Skeletal muscle tissue (tissue), 4 donors: ENCODE measurements around the gene F2RL2. TPM values are rescaled to one million over a fixed set of nuclear protein-coding genes. Genes with fewer than 3 reads are reported as not detected.

Experiments used
- H3K27ac ChIP-seq: one replicate; pipeline ENCODE4 v1.7.0; 2013; ENCODE audit warnings: mild to moderate bottlenecking, low read depth, low read length, inconsistent platforms
- H3K27me3 ChIP-seq, 3 donors: one replicate each; pipeline ENCODE4 v1.7.0; 2013; ENCODE audit warnings: low read length in 3 of 3; ENCODE audit not compliant: control insufficient read depth in 3 of 3, insufficient read depth in 3 of 3
- H3K36me3 ChIP-seq, 3 donors: one replicate each; pipeline ENCODE4 v1.7.0; 2013; ENCODE audit warnings: low read length in 3 of 3; ENCODE audit not compliant: control insufficient read depth in 3 of 3, insufficient read depth in 3 of 3
- H3K4me1 ChIP-seq, 3 donors: one replicate each; pipeline ENCODE4 v1.7.0; 2013; ENCODE audit warnings: low read length in 3 of 3, mild to moderate bottlenecking in 3 of 3; ENCODE audit not compliant: control insufficient read depth in 3 of 3, insufficient read depth in 3 of 3
- H3K4me3 ChIP-seq, 3 donors: one replicate each; pipeline ENCODE4 v1.7.0; 2013; ENCODE audit warnings: low read length in 3 of 3
- H3K9ac ChIP-seq, 3 donors: one replicate each; pipeline ENCODE4 v1.7.0; 2013; ENCODE audit warnings: low read length in 3 of 3, mild to moderate bottlenecking in 3 of 3, moderate library complexity in 2 of 3, low read depth in 1 of 3
- H3K9me3 ChIP-seq, 3 donors: one replicate each; pipeline ENCODE4 v1.7.0; 2013; ENCODE audit warnings: low read length in 3 of 3; ENCODE audit not compliant: control insufficient read depth in 3 of 3
- total RNA-seq: library from RNA; depleted of rRNA; stranded (reverse); fragments of >200 nt; gene quantifications from one replicate; pipeline ENCODE4 v1.2.3, GENCODE V29; 2014
- donor health status: Osteomylitis.

F2RL2 gene
- total RNA-seq, 1 donor from 2014 or later = under 0.01 TPM

DNA sequence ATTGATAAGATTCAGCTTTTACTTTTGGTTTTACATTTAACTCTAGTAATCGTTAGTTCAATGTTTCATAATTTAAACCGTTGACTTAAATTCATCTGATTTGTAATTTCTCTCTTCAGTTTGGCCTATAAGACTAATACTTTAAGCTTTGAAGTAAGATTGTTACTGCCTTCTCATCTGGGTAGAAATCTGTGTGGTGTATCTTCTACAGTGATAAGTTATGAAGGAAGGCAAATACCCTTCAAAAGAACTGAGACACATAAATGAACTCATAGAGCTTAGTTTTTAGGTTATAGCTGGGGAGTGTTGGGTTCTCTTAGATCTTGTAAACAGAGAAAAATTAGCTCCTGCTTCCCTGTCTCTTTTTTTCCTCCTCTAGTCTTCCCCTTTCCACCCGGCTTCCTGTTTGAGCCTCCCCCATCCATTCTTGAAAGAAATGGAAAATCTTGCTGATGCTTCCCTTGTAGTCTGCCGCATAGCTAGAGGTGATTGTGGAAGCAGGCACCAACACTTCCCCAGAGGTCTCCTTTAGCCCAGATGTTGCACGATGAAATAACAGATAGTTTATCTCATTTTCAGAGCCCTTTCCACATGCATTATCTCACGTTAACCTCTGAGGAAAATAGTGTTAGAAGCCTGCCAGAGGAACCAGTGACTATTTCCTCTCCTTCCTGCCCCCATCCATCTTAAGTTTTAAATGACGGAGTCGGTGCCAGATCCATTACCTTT lies 2.0 kb upstream of the F2RL2 start:
- no peaks in the 10 kb centered on the region for H3K36me3 ChIP-seq
- no peaks in the 10 kb centered on the region for H3K4me1 ChIP-seq
- no peak overlapping the region for H3K9ac ChIP-seq
- H3K4me3 ChIP-seq = no peak overlapping the region
- H3K9me3 ChIP-seq = no peaks in the 10 kb centered on the region
- H3K27ac ChIP-seq = no peak overlapping the region
- no peaks in the 10 kb centered on the region for H3K27me3 ChIP-seq

DNA sequence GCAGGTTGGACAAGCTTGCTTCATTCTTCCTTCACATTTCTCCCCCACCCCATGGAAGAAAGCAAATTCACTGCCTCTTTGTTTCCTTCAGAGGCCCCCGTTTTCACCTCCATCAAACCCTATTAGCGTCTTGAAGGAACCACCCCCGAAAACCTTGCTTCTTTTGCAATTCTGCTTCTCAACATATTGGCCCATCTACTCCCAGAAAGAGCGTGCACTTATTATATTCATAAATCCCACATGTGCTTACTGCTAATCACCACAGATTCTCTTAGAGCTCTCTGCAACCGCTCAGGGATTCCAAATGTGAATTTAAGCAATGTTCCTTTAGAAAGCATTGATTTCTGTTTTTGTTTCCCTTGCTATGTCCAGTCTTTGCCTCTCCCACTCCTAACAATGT lies 1.1 kb downstream of the F2RL2 start:
- Histone ChIP-seq H3K36me3 (no peaks in the 10 kb centered on the region), H3K27ac (no peak overlapping the region), H3K9me3 (no peaks in the 10 kb centered on the region), H3K9ac (no peak overlapping the region), H3K4me3 (no peak overlapping the region), H3K4me1 (no peaks in the 10 kb centered on the region), H3K27me3 (no peaks in the 10 kb centered on the region)

DNA sequence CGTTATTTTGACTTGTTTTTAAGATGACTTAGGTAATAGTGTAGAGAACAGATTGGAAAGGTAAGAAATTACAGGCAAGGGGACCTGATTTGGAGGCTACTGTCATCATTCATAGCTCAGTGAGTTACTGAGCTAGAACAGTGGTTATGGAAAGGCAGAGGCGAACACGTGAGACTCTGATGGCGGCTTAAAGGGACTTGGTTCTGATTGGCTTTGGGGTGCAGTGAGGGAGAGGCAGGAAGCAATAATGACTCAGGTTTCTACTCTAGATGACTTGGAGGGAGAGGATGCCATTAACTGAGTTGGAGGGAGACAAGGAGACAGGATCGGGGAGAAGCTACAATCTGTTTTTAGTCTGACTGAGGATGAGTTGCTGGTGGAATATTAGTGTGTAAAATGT lies 3.0 kb downstream of the F2RL2 start:
- no peak overlapping the region for H3K4me3 ChIP-seq
- no peaks in the 10 kb centered on the region for H3K4me1 ChIP-seq
- no peak overlapping the region for H3K9ac ChIP-seq
- no peak overlapping the region for H3K27ac ChIP-seq
- no peaks in the 10 kb centered on the region for H3K27me3 ChIP-seq
- no peaks in the 10 kb centered on the region for H3K9me3 ChIP-seq
- H3K36me3 ChIP-seq = no peaks in the 10 kb centered on the region

DNA sequence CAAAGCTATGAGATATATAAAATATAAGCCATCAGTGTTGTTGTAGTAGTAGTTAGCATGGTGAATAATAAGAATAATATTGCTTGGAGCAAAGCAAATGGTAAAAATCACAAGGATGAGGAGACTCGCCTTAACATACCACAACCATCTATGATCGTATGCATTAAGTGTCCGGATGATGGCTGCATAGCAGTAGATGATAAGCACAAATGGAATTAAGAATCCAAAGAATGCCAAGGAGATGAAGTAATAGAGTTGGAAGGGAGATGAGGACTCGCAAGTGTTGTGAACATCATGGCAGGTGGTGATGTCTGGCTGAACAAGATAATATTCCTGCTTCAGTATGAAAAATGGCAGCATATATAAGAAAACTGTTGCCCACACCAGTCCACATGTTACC lies 5.5 kb downstream of the F2RL2 start:
- H3K36me3 ChIP-seq = no peaks in the 10 kb centered on the region
- no peaks in the 10 kb centered on the region for H3K27me3 ChIP-seq
- no peaks in the 10 kb centered on the region for H3K9me3 ChIP-seq
- H3K4me3 ChIP-seq = no peak overlapping the region
- H3K4me1 ChIP-seq = no peaks in the 10 kb centered on the region
- H3K9ac ChIP-seq = no peak overlapping the region
- no peak overlapping the region for H3K27ac ChIP-seq

DNA sequence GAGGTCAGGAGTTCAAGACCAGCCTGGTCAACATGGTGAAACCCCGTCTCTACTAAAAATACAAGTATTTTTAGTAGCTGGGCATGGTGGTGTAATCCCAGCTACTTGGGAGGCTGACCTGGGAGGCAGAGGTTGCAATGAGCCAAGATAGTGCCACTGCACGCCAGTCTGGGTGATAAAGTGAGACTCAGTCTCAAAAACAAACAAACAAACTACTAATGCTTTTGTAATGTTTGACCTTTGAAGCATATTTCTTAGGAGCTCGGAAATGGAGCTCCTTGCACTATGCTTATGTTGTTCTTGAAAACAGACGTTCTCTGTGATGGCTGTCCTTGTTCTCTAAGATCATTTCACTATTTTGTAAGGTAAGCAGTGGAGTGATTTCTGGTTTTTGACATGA lies 6.0 kb downstream of the F2RL2 start:
- H3K36me3 ChIP-seq = no peaks in the 10 kb centered on the region
- H3K4me1 ChIP-seq = no peaks in the 10 kb centered on the region
- H3K9ac ChIP-seq = no peak overlapping the region
- no peaks in the 10 kb centered on the region for H3K27me3 ChIP-seq
- H3K27ac ChIP-seq = no peak overlapping the region
- H3K9me3 ChIP-seq = no peaks in the 10 kb centered on the region
- H3K4me3 ChIP-seq = no peak overlapping the region

DNA sequence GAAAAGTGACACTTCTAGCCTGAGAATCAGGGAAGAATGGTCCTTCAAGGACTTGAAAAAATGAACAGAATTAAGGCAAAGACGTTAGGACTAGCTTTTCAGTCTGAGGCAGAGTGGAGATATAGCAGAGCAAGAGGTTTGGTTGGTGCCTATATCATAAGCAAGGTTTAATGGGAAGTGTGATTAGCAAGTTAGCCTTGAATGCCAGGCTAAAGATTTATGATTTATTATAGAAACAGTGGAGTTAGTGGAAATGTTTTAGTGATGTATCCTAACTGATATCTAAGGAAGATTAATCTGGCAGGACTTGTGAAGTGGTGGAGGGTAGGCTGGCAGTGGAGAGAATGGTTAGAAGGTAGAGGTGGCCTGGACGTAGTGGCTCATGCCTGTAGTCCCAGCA lies 7.0 kb downstream of the F2RL2 start:
- Histone ChIP-seq H3K9ac (no peak overlapping the region), H3K4me3 (no peak overlapping the region), H3K36me3 (no peaks in the 10 kb centered on the region), H3K27me3 (no peaks in the 10 kb centered on the region), H3K27ac (no peak overlapping the region), H3K4me1 (no peaks in the 10 kb centered on the region), H3K9me3 (no peaks in the 10 kb centered on the region)

DNA sequence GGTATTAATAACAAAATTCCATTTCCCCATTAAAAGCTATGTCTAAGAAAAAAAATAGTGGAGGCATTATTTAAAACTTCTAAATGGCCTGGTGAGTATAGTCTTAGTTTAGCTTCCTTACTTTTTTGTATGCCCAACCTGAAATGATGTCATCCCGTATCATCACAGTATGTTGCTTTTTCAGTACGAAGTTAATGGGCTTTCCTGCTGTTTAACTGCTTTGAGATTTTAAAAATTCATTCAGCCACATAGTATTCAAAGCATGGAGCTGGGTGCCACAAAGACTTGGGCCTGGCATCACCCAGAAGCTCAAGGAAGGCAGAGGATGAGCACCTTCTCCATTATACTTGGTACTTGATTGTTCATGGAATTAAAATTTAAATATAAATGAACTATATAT lies 7.4 kb downstream of the F2RL2 start:
- H3K9ac ChIP-seq = no peak overlapping the region
- H3K4me3 ChIP-seq = no peak overlapping the region
- no peaks in the 10 kb centered on the region for H3K36me3 ChIP-seq
- no peak overlapping the region for H3K27ac ChIP-seq
- H3K4me1 ChIP-seq = no peaks in the 10 kb centered on the region
- H3K27me3 ChIP-seq = no peaks in the 10 kb centered on the region
- no peaks in the 10 kb centered on the region for H3K9me3 ChIP-seq

DNA sequence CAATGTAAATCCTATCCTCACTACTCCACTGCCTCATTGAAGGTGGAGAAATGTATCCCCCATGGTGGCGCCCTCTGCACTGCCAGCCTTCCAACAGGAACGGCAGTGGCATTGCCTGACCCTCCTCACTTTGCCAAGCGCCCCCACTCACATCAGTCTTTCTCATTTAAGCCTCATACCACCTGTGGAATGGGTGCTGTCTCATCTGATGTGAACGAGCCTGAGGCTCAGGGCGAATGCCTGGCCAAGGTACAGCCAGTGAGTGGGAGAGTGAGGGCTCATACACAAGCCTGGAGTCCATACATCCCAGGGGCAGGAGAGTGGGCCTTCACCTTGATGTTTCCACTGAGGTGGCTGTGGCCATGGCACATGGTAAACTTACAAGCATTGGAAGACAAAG lies 10.3 kb downstream of the F2RL2 start:
- Histone ChIP-seq H3K36me3 (no peaks in the 10 kb centered on the region), H3K27me3 (no peaks in the 10 kb centered on the region), H3K27ac (no peak overlapping the region), H3K9ac (no peak overlapping the region), H3K4me3 (no peak overlapping the region), H3K4me1 (no peaks in the 10 kb centered on the region), H3K9me3 (no peaks in the 10 kb centered on the region)

DNA sequence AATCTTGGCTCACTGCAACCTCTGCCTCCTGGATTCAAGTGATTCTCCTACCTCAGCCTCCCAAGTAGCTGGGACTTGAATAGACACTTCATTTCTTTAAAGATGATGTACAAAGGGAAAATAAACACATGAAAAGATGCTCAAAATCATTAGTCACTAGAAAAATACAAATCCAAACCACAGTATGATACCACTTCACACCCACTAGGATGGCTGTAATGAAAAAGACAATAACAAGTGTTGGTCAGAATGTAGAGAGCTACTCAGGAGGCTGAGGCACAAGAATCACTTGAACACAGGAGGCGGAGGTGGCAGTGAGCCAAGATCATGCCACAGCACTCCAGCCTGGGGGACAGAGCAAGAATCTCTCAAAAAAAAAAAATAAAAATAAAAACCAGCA lies 13.0 kb downstream of the F2RL2 start:
- Histone ChIP-seq H3K4me1 (no peaks in the 10 kb centered on the region), H3K27ac (no peak overlapping the region), H3K9ac (no peak overlapping the region), H3K9me3 (no peaks in the 10 kb centered on the region), H3K4me3 (no peak overlapping the region), H3K36me3 (no peaks in the 10 kb centered on the region), H3K27me3 (no peaks in the 10 kb centered on the region)

DNA sequence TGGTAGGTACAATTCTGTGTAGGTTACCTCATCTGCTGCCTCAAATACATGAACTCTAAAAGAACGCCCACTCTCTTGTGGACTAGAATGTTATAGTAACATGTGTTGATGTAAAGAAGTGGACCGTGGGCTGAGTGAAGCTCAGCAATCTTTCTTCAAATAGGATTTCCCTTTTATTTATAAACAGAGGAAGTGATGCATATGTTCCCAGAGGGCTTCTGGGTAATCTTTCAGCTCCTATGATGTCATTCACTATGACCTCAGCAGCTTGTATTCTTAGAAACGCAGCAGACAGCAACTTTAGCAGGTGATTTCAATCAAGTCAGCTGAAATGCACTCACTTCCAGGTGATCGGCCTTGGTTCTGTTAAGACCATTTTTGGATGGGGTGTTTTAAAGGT lies 14.4 kb downstream of the F2RL2 start:
- Histone ChIP-seq H3K4me1 (no peaks in the 10 kb centered on the region), H3K27ac (no peak overlapping the region), H3K36me3 (no peaks in the 10 kb centered on the region), H3K27me3 (no peaks in the 10 kb centered on the region), H3K4me3 (no peak overlapping the region), H3K9me3 (no peaks in the 10 kb centered on the region), H3K9ac (no peak overlapping the region)
